IMR-90 (cell line): ENCODE data around the gene DDX60. TPM values are rescaled to one million over a fixed set of nuclear protein-coding genes. Genes with fewer than 3 reads are reported as not detected.

Experiments
- ATAC-seq: fragments of 200-7000 bp; cut with Tn5 transposase; 2 replicates; pipeline ENCODE4 v1.9.1; 2020; ENCODE audit warnings: low read depth, mild to moderate bottlenecking, moderate library complexity
- BruUV-seq: library from RNA; stranded (reverse); fragments of 400-500 nt; replicated peaks from 2 replicates; lab custom pipeline; 2021; lab: Mats Ljungman, UMichigan
- CTCF ChIA-PET: fragments of 300-600 bp; formaldehyde crosslinking; extraction: SDS; loops from one replicate; lab custom pipeline; 2021; ENCODE audit warnings: antibody characterized with exemption; lab: Yijun Ruan, JAX
- POLR2A ChIA-PET: fragments of 300-600 bp; sonication (Branson Sonifier 250); formaldehyde crosslinking; loops from one replicate; lab custom pipeline; 2022; ENCODE audit warnings: antibody characterized with exemption; ENCODE audit not compliant: unreplicated experiment; lab: Charles Lee
- DNase-seq: peaks from one replicate; pipeline ENCODE4 v3.0.0; 2013
- H2AFZ ChIP-seq: replicated peaks from 2 replicates; pipeline ENCODE3; 2013; ENCODE audit warnings: low read length, mild to moderate bottlenecking; ENCODE audit not compliant: poor library complexity
- H2AK5ac ChIP-seq: 2 replicates; pipeline ENCODE4 v1.6.1; 2013; ENCODE audit warnings: low read depth, low read length, inconsistent platforms
- H2AK9ac ChIP-seq: replicated peaks from 2 replicates; pipeline ENCODE3; 2013; ENCODE audit warnings: mild to moderate bottlenecking, low read depth, low read length, moderate library complexity; ENCODE audit not compliant: poor library complexity
- H2BK120ac ChIP-seq: 2 replicates; pipeline ENCODE4 v1.6.1; 2013; ENCODE audit warnings: low read depth, low read length, inconsistent platforms
- H2BK15ac ChIP-seq: 3 replicates; pipeline ENCODE4 v1.6.1; 2013; ENCODE audit warnings: low read depth, low read length, inconsistent platforms
- H2BK20ac ChIP-seq: 2 replicates; pipeline ENCODE4 v1.6.1; 2013; ENCODE audit warnings: low read depth, mild to moderate bottlenecking, inconsistent platforms, low read length, moderate library complexity
- H2BK5ac ChIP-seq: 2 replicates; pipeline ENCODE4 v1.6.1; 2013; ENCODE audit warnings: mild to moderate bottlenecking, low read depth, low read length, inconsistent platforms; ENCODE audit not compliant: poor library complexity, severe bottlenecking
- H3K14ac ChIP-seq: replicated peaks from 2 replicates; pipeline ENCODE4 v1.6.1; 2013; ENCODE audit warnings: low read depth, low read length, inconsistent platforms
- H3K18ac ChIP-seq: 2 replicates; pipeline ENCODE4 v1.6.1; 2013; ENCODE audit warnings: low read depth, low read length, control low read depth
- H3K23ac ChIP-seq: 2 replicates; pipeline ENCODE4 v1.6.1; 2013; ENCODE audit warnings: low read depth, low read length, inconsistent platforms
- H3K27ac ChIP-seq: 2 replicates; pipeline ENCODE4 v1.5.1; 2013; ENCODE audit warnings: mild to moderate bottlenecking, control low read depth, low read length; ENCODE audit not compliant: insufficient read depth
- H3K27me3 ChIP-seq: 2 replicates; pipeline ENCODE4 v1.6.1; 2013; ENCODE audit warnings: low read length; ENCODE audit not compliant: control insufficient read depth, insufficient read depth
- H3K36me3 ChIP-seq: 2 replicates; pipeline ENCODE4 v1.6.1; 2013; ENCODE audit warnings: low read length, mixed read lengths; ENCODE audit not compliant: control insufficient read depth, insufficient read depth
- H3K4ac ChIP-seq: 2 replicates; pipeline ENCODE4 v1.6.1; 2013; ENCODE audit warnings: low read depth, low read length, inconsistent platforms
- H3K4me1 ChIP-seq: 2 replicates; pipeline ENCODE4 v1.6.1; 2013; ENCODE audit warnings: low read length, mixed read lengths; ENCODE audit not compliant: control insufficient read depth, insufficient read depth
- H3K4me2 ChIP-seq: 2 replicates; pipeline ENCODE4 v1.6.1; 2013; ENCODE audit warnings: low read depth, mild to moderate bottlenecking, control low read depth, low read length, moderate library complexity
- H3K4me3 ChIP-seq: 2 replicates; pipeline ENCODE4 v1.5.1; 2013; ENCODE audit warnings: low read depth, mild to moderate bottlenecking, control low read depth, low read length, moderate library complexity; ENCODE audit not compliant: insufficient read depth
- H3K56ac ChIP-seq: 2 replicates; pipeline ENCODE4 v1.6.1; 2013; ENCODE audit warnings: low read length, inconsistent platforms; ENCODE audit not compliant: insufficient read depth; ENCODE audit errors: extremely low read depth
- H3K79me1 ChIP-seq, 2 experiments: 2 replicates each; pipeline ENCODE4 v1.6.1; 2013; ENCODE audit warnings: low read length in 2 of 2, inconsistent platforms in 1 of 2, low read depth in 1 of 2
- H3K9ac ChIP-seq: 2 replicates; pipeline ENCODE4 v1.6.1; 2013; ENCODE audit warnings: low read depth, low read length, control low read depth
- H3K9me1 ChIP-seq: 2 replicates; pipeline ENCODE4 v1.6.1; 2013; ENCODE audit warnings: low read length, inconsistent platforms; ENCODE audit not compliant: insufficient read depth
- H3K9me3 ChIP-seq: 2 replicates; pipeline ENCODE4 v1.6.1; 2013; ENCODE audit warnings: low read length; ENCODE audit not compliant: control insufficient read depth, insufficient read depth
- H4K20me1 ChIP-seq: 2 replicates; pipeline ENCODE4 v1.6.1; 2013; ENCODE audit warnings: low read length, inconsistent platforms; ENCODE audit not compliant: insufficient read depth
- H4K5ac ChIP-seq: 2 replicates; pipeline ENCODE4 v1.6.1; 2013; ENCODE audit warnings: mild to moderate bottlenecking, low read depth, low read length, control low read depth
- H4K8ac ChIP-seq, 2 experiments: 2 replicates each; pipeline ENCODE4 v1.6.1; 2013; ENCODE audit warnings: low read depth in 2 of 2, low read length in 2 of 2, control low read depth in 1 of 2, inconsistent platforms in 1 of 2
- H4K91ac ChIP-seq: 2 replicates; pipeline ENCODE4 v1.6.1; 2013; ENCODE audit warnings: low read depth, low read length, inconsistent platforms; ENCODE audit not compliant: insufficient read depth
- BHLHE40 ChIP-seq: fragments of 150-350 bp; IDR thresholded peaks from 2 replicates; pipeline ENCODE4 v1.6.1; 2016; ENCODE audit warnings: mild to moderate bottlenecking, low read depth, low read length
- CEBPB ChIP-seq: IDR thresholded peaks from 2 replicates; pipeline ENCODE4 v1.6.1; 2012; ENCODE audit warnings: low read depth, low read length, improper control_type of control experiment
- CHD1 ChIP-seq: IDR thresholded peaks from 2 replicates; pipeline ENCODE4 v1.6.1; 2012; ENCODE audit warnings: low read depth, low read length, improper control_type of control experiment
- FOS ChIP-seq: fragments of 150-350 bp; IDR thresholded peaks from 2 replicates; pipeline ENCODE4 v1.6.1; 2016; ENCODE audit warnings: low read depth, low read length
- MAFK ChIP-seq: IDR thresholded peaks from 2 replicates; pipeline ENCODE4 v1.6.1; 2012; ENCODE audit warnings: low read depth, low read length, improper control_type of control experiment
- MAZ ChIP-seq: IDR thresholded peaks from 2 replicates; pipeline ENCODE4 v1.6.1; 2012; ENCODE audit warnings: low read depth, mild to moderate bottlenecking, low read length, improper control_type of control experiment, moderate library complexity, borderline replicate concordance
- MXI1 ChIP-seq: IDR thresholded peaks from 2 replicates; pipeline ENCODE4 v1.6.1; 2012; ENCODE audit warnings: low read depth, mild to moderate bottlenecking, low read length, moderate library complexity, borderline replicate concordance
- NFE2L2 ChIP-seq: fragments of 150-350 bp; IDR thresholded peaks from 2 replicates; pipeline ENCODE4 v1.6.1; 2016; ENCODE audit warnings: low read depth, mild to moderate bottlenecking, low read length
- POLR2A ChIP-seq: IDR thresholded peaks from 2 replicates; pipeline ENCODE4 v1.6.1; 2012; ENCODE audit warnings: mild to moderate bottlenecking, low read depth, low read length
- RAD21 ChIP-seq: IDR thresholded peaks from 2 replicates; pipeline ENCODE4 v1.6.1; 2012; ENCODE audit warnings: low read length, improper control_type of control experiment
- RCOR1 ChIP-seq: IDR thresholded peaks from 2 replicates; pipeline ENCODE4 v1.6.1; 2012; ENCODE audit warnings: mild to moderate bottlenecking, low read length, improper control_type of control experiment; ENCODE audit not compliant: insufficient replicate concordance
- RFX5 ChIP-seq: IDR thresholded peaks from 2 replicates; pipeline ENCODE4 v1.8.0; 2012; ENCODE audit warnings: low read depth, mild to moderate bottlenecking, low read length, moderate library complexity
- SMC3 ChIP-seq: fragments of 150-350 bp; IDR thresholded peaks from 2 replicates; pipeline ENCODE4 v1.6.1; 2016; ENCODE audit warnings: low read depth, mild to moderate bottlenecking, antibody characterized with exemption, low read length, moderate library complexity
- WGBS, 2 experiments: methylation state at CpG; one replicate each; pipeline versions ENCODE4 v1.1.5 to v1.1.7; 2013; ENCODE audit warnings: missing lambda C conversion rate in 2 of 2; ENCODE audit not compliant: insufficient read length in 1 of 2; ENCODE audit errors: extremely low coverage in 2 of 2; 5-methylcytosine and 5-hydroxymethylcytosine counted together
- dilution Hi-C: fragments of 300-500 bp; cut with HindIII; formaldehyde crosslinking; loops from one replicate; pipeline ENCODE4 v1.14.3; 2018; ENCODE audit warnings: low sequenced_read_pairs; ENCODE audit not compliant: unreplicated experiment
- in situ Hi-C: fragments of 300-500 bp; cut with MboI; formaldehyde crosslinking; loops from 3 replicates; pipeline ENCODE4 v1.14.3; 2019; ENCODE audit warnings: low sequenced_read_pairs, inconsistent platforms, mixed read lengths
- intact Hi-C: fragments of 100-400 bp; cut with micrococcal nuclease; formaldehyde crosslinking; loops from 2 replicates; pipeline ENCODE4 v1.10.0; 2022
- polyA plus RNA-seq, 3 experiments: library from polyadenylated mRNA; depleted of rRNA; stranded (reverse); fragments of >200 nt; gene quantifications; 2 replicates each; pipeline ENCODE4 v1.2.3, GENCODE V29; 2012; ENCODE audit warnings: low replicate concordance in 1 of 3
- total RNA-seq: library from RNA; depleted of rRNA; stranded (reverse); fragments of >200 nt; gene quantifications from 2 replicates; pipeline ENCODE4 v1.2.3, GENCODE V29; 2012
- TF ChIP-seq, protein P1 (sequence below): conservative IDR thresholded peaks from 2 replicates; pipeline ENCODE4 v1.5.1; 2012; ENCODE audit warnings: mild to moderate bottlenecking, low read depth, low read length, improper control_type of control experiment
- TF ChIP-seq, protein P2 (sequence below): fragments of 150-350 bp; IDR thresholded peaks from 2 replicates; pipeline ENCODE4 v1.6.1; 2016; ENCODE audit warnings: low read depth, mild to moderate bottlenecking, low read length, moderate library complexity, borderline replicate concordance
- TF ChIP-seq, protein P3 (sequence below): fragments of 150-350 bp; IDR thresholded peaks from 2 replicates; pipeline ENCODE4 v1.6.1; 2017; ENCODE audit warnings: mild to moderate bottlenecking, antibody characterized with exemption, low read length, low read depth

Gene DDX60
- total and polyA plus RNA-seq, 2 of the 4 experiments (the other 2 are of a cell fraction) = 3.1 to 6.6 TPM

DNA sequence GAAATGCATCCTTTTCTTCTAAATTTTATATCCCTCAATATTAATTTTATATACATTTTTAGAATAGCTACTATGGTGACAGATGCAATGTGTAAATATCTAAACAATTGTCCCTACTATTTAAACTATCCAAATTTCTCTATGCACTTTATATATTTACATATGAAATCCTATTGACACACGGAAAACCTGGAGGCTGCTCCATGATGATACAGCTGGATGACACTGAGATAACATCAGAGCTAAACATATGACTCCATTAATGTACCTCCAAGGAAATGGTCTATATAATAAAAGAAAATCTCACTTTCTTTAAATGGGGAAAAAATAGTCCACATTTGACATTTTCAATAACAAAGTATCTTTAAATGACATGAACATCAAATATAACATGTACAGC is 43.7 kb downstream of the DDX60 start:
- DNase-seq (no peak), ATAC-seq (no peak)
- no peak overlapping the region for H4K91ac ChIP-seq
- no peak overlapping the region for H2BK5ac ChIP-seq
- H3K18ac ChIP-seq = no peak overlapping the region
- H2BK15ac ChIP-seq = no peak overlapping the region
- ChIA-PET POLR2A (no interaction called here), CTCF (no interaction called here)
- H4K5ac ChIP-seq = no peak overlapping the region
- H2AFZ ChIP-seq = no peak overlapping the region
- H3K4me3 ChIP-seq = no peak overlapping the region
- H2BK120ac ChIP-seq = no peak overlapping the region
- dilution Hi-C loops = no loop called here
- H3K79me1 ChIP-seq = no peaks in the 10 kb centered on the region
- WGBS, 2 experiments = no CpG with 5 or more reads among the region's 1 CpG
- no peak overlapping the region for H4K8ac ChIP-seq
- no peaks in the 10 kb centered on the region for H3K4me1 ChIP-seq
- H3K9me3 ChIP-seq = no peaks in the 10 kb centered on the region
- H3K36me3 ChIP-seq = no peaks in the 10 kb centered on the region
- H3K9me1 ChIP-seq = no peaks in the 10 kb centered on the region
- H3K4me2 ChIP-seq = no peak overlapping the region
- no peak overlapping the region for H2AK9ac ChIP-seq
- intact Hi-C loops = no loop called here
- no peak overlapping the region for H3K9ac ChIP-seq
- no peaks in the 10 kb centered on the region for H4K20me1 ChIP-seq
- no peaks in the 10 kb centered on the region for H3K27me3 ChIP-seq
- H3K4ac ChIP-seq = no peak overlapping the region
- BruUV-seq = no TSS peak
- no peak for TF ChIP-seq MAZ
- TF ChIP-seq BHLHE40 = no peak
- TF ChIP-seq MAFK = no peak
- TF ChIP-seq, protein P1, sequence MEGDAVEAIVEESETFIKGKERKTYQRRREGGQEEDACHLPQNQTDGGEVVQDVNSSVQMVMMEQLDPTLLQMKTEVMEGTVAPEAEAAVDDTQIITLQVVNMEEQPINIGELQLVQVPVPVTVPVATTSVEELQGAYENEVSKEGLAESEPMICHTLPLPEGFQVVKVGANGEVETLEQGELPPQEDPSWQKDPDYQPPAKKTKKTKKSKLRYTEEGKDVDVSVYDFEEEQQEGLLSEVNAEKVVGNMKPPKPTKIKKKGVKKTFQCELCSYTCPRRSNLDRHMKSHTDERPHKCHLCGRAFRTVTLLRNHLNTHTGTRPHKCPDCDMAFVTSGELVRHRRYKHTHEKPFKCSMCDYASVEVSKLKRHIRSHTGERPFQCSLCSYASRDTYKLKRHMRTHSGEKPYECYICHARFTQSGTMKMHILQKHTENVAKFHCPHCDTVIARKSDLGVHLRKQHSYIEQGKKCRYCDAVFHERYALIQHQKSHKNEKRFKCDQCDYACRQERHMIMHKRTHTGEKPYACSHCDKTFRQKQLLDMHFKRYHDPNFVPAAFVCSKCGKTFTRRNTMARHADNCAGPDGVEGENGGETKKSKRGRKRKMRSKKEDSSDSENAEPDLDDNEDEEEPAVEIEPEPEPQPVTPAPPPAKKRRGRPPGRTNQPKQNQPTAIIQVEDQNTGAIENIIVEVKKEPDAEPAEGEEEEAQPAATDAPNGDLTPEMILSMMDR = no peak
- TF ChIP-seq, protein P2, sequence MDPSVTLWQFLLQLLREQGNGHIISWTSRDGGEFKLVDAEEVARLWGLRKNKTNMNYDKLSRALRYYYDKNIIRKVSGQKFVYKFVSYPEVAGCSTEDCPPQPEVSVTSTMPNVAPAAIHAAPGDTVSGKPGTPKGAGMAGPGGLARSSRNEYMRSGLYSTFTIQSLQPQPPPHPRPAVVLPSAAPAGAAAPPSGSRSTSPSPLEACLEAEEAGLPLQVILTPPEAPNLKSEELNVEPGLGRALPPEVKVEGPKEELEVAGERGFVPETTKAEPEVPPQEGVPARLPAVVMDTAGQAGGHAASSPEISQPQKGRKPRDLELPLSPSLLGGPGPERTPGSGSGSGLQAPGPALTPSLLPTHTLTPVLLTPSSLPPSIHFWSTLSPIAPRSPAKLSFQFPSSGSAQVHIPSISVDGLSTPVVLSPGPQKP = no peak
- no peak for TF ChIP-seq RFX5
- TF ChIP-seq POLR2A = no peak
- no peak for TF ChIP-seq RCOR1
- no peak for TF ChIP-seq RAD21
- TF ChIP-seq CEBPB = no peak
- no peak for TF ChIP-seq NFE2L2
- TF ChIP-seq, protein P3, sequence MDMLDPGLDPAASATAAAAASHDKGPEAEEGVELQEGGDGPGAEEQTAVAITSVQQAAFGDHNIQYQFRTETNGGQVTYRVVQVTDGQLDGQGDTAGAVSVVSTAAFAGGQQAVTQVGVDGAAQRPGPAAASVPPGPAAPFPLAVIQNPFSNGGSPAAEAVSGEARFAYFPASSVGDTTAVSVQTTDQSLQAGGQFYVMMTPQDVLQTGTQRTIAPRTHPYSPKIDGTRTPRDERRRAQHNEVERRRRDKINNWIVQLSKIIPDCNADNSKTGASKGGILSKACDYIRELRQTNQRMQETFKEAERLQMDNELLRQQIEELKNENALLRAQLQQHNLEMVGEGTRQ = no peak
- no peak for TF ChIP-seq CHD1
- TF ChIP-seq SMC3 = no peak
- no peak for TF ChIP-seq MXI1
- TF ChIP-seq FOS = no peak
- in situ Hi-C loops = no loop called here
- H3K56ac ChIP-seq = no peak overlapping the region
- H3K14ac ChIP-seq = no peak overlapping the region
- no peak overlapping the region for H3K23ac ChIP-seq
- H2AK5ac ChIP-seq = no peak overlapping the region
- no peak overlapping the region for H3K27ac ChIP-seq
- no peak overlapping the region for H2BK20ac ChIP-seq
